SK-N-SH (cell line): ENCODE results near the gene KSR2. TPM values are rescaled to one million over a fixed set of nuclear protein-coding genes. Genes with fewer than 3 reads are reported as not detected.
"Not testable (repeated sequence)": the region's sequence is repeated elsewhere in the genome, so short reads cannot be mapped to it uniquely, and the experiment has no call there.

Experiments used
- CTCF ChIA-PET: fragments of 300-600, 350-600 bp; formaldehyde crosslinking; extraction: SDS; loops from one replicate; lab custom pipeline; 2021; lab: Yijun Ruan, JAX
- POLR2A ChIA-PET: fragments of 350-600 bp; sonication (Branson Sonifier 250); formaldehyde crosslinking; extraction: SDS; loops from one replicate; lab custom pipeline; 2020; ENCODE audit warnings: antibody characterized with exemption, inconsistent platforms; lab: Yijun Ruan, JAX
- DNase-seq: peaks from one replicate; pipeline ENCODE4 v3.0.0; 2012
- H2AFZ ChIP-seq: fragments of 200-600 bp; sonication (generic); 2 replicates; pipeline ENCODE4 v1.8.1; 2016; ENCODE audit warnings: antibody characterized with exemption, mild to moderate bottlenecking, low read depth
- H3F3A ChIP-seq: fragments of 200-600 bp; sonication (generic); replicated peaks from 2 replicates; pipeline ENCODE3; 2016; ENCODE audit warnings: antibody characterized with exemption, mild to moderate bottlenecking; ENCODE audit not compliant: insufficient read depth
- H3K27ac ChIP-seq, 2 experiments: fragments of 200-500 bp in 1 of 2; fragments of 200-600 bp in 1 of 2; sonication (Bioruptor generic) in 1 of 2; sonication (generic), shearing (Covaris generic) in 1 of 2; 2 replicates each; pipeline versions ENCODE4 v1.5.1 to v1.6.1; 2014 to 2016; ENCODE audit warnings: low read depth in 2 of 2, inconsistent platforms in 1 of 2, low read length in 1 of 2, mild to moderate bottlenecking in 1 of 2, mixed read lengths in 1 of 2
- H3K27me3 ChIP-seq: fragments of 200-600 bp; sonication (generic), shearing (Covaris generic); 2 replicates; pipeline ENCODE4 v1.6.1; 2016; ENCODE audit warnings: mixed run types; ENCODE audit not compliant: insufficient read depth
- H3K36me3 ChIP-seq, 2 experiments: fragments of 200-500 bp in 1 of 2; fragments of 200-600 bp in 1 of 2; sonication (Bioruptor generic) in 1 of 2; sonication (generic) in 1 of 2; replicated peaks in 1 of 2; 2 replicates each; pipeline versions ENCODE3 to v1.5.1; 2014 to 2016; ENCODE audit warnings: low read length in 1 of 2, mild to moderate bottlenecking in 1 of 2; ENCODE audit not compliant: insufficient read depth in 2 of 2, control insufficient read depth in 1 of 2
- H3K4me1 ChIP-seq, 2 experiments: fragments of 200-500 bp in 1 of 2; fragments of 200-600 bp in 1 of 2; sonication (Bioruptor generic) in 1 of 2; sonication (generic), shearing (Covaris generic) in 1 of 2; 2 replicates each; pipeline versions ENCODE4 v1.5.1 to v1.6.1; 2014 to 2016; ENCODE audit warnings: low read depth in 1 of 2, low read length in 1 of 2, mixed run types in 1 of 2; ENCODE audit not compliant: insufficient read depth in 2 of 2, control insufficient read depth in 1 of 2
- H3K4me2 ChIP-seq: fragments of 200-600 bp; sonication (generic), shearing (Covaris generic); 2 replicates; pipeline ENCODE4 v1.6.1; 2017; ENCODE audit warnings: mixed run types
- H3K4me3 ChIP-seq, 2 experiments: fragments of 200-500 bp in 1 of 2; fragments of 200-600 bp in 1 of 2; sonication (Bioruptor generic) in 1 of 2; sonication (generic), shearing (Covaris generic) in 1 of 2; 2 replicates each; pipeline versions ENCODE4 v1.5.1 to v1.8.1; 2014 to 2016; ENCODE audit warnings: low read depth in 2 of 2, inconsistent platforms in 1 of 2, low read length in 1 of 2, mild to moderate bottlenecking in 1 of 2, mixed read lengths in 1 of 2, moderate library complexity in 1 of 2
- H3K79me2 ChIP-seq: fragments of 200-600 bp; sonication (generic); 2 replicates; pipeline ENCODE4 v1.8.1; 2017; ENCODE audit warnings: mild to moderate bottlenecking; ENCODE audit not compliant: insufficient read depth
- H3K9ac ChIP-seq: fragments of 200-600 bp; sonication (generic); 2 replicates; pipeline ENCODE4 v1.6.1; 2017; ENCODE audit warnings: mixed run types
- H3K9me2 ChIP-seq: fragments of 200-600 bp; sonication (generic); 2 replicates; pipeline ENCODE4 v1.6.1; 2017; ENCODE audit warnings: mixed run types
- H3K9me3 ChIP-seq: fragments of 200-600 bp; sonication (generic); 2 replicates; pipeline ENCODE4 v1.6.1; 2017; ENCODE audit warnings: mixed run types, mild to moderate bottlenecking, moderate library complexity
- H4K20me1 ChIP-seq: fragments of 200-600 bp; sonication (generic); 2 replicates; pipeline ENCODE4 v1.6.1; 2017; ENCODE audit warnings: mild to moderate bottlenecking, mixed run types; ENCODE audit not compliant: insufficient read depth
- CTCF ChIP-seq: fragments of 200-600 bp; sonication (generic); IDR thresholded peaks from 2 replicates; pipeline ENCODE4 v1.6.1; 2017; ENCODE audit warnings: antibody characterized with exemption, mild to moderate bottlenecking, moderate library complexity
- EP300 ChIP-seq, 2 experiments: IDR thresholded peaks; 2 replicates each; pipeline versions ENCODE4 v1.4.0 to v1.6.1; 2012; ENCODE audit warnings: borderline replicate concordance in 1 of 2, low read depth in 1 of 2, low read length in 1 of 2
- FOXJ3 ChIP-seq: sonication (generic); formaldehyde crosslinking; IDR thresholded peaks from 2 replicates; pipeline ENCODE4 v1.5.1; 2020; ENCODE audit warnings: mild to moderate bottlenecking, missing genetic modification reagents
- GABPA ChIP-seq: IDR thresholded peaks from 2 replicates; pipeline ENCODE4 v1.4.0; 2012; ENCODE audit warnings: low read depth, mild to moderate bottlenecking
- IRF3 ChIP-seq: fragments of 150-350 bp; IDR thresholded peaks from 2 replicates; pipeline ENCODE4 v1.6.1; 2016; ENCODE audit warnings: mild to moderate bottlenecking, low read depth, low read length
- JUND ChIP-seq: IDR thresholded peaks from 2 replicates; pipeline ENCODE4 v1.4.0; 2012
- MAX ChIP-seq: IDR thresholded peaks from 2 replicates; pipeline ENCODE4 v1.4.0; 2012; ENCODE audit warnings: low read depth
- MEF2A ChIP-seq: IDR thresholded peaks from 2 replicates; pipeline ENCODE4 v1.4.0; 2012; ENCODE audit warnings: low read depth, borderline replicate concordance
- MXI1 ChIP-seq: IDR thresholded peaks from 2 replicates; pipeline ENCODE4 v1.6.1; 2012; ENCODE audit warnings: mild to moderate bottlenecking, low read depth, low read length, improper control_type of control experiment
- NFIC ChIP-seq: IDR thresholded peaks from 2 replicates; pipeline ENCODE4 v1.4.0; 2012; ENCODE audit warnings: borderline replicate concordance
- PBX3 ChIP-seq: IDR thresholded peaks from 2 replicates; pipeline ENCODE4; 2012
- RAD21 ChIP-seq: IDR thresholded peaks from 2 replicates; pipeline ENCODE4 v1.6.1; 2012; ENCODE audit warnings: mild to moderate bottlenecking, low read length
- RCOR1 ChIP-seq: fragments of 150-350 bp; IDR thresholded peaks from 2 replicates; pipeline ENCODE4 v1.6.1; 2017; ENCODE audit warnings: antibody characterized with exemption, low read length
- RXRA ChIP-seq: IDR thresholded peaks from 2 replicates; pipeline ENCODE4 v1.4.0; 2012; ENCODE audit warnings: low read depth, mild to moderate bottlenecking, borderline replicate concordance
- SMC3 ChIP-seq: IDR thresholded peaks from 2 replicates; pipeline ENCODE4 v1.6.1; 2012; ENCODE audit warnings: low read depth, low read length, improper control_type of control experiment
- TAF1 ChIP-seq: IDR thresholded peaks from 2 replicates; pipeline ENCODE4 v1.6.1; 2012; ENCODE audit warnings: low read depth, mild to moderate bottlenecking, low read length, moderate library complexity, borderline replicate concordance
- TCF12 ChIP-seq: IDR thresholded peaks from 2 replicates; pipeline ENCODE4 v1.4.0; 2012
- TEAD4 ChIP-seq: IDR thresholded peaks from 2 replicates; pipeline ENCODE4 v1.4.0; 2012; ENCODE audit warnings: mild to moderate bottlenecking, borderline replicate concordance; ENCODE audit not compliant: insufficient read depth
- YY1 ChIP-seq: IDR thresholded peaks from 2 replicates; pipeline ENCODE4 v1.4.0; 2012; ENCODE audit warnings: low read depth, mild to moderate bottlenecking
- WGBS: methylation state at CpG from one replicate; pipeline ENCODE4 v1.1.6; 2017; ENCODE audit warnings: low lambda C conversion rate; 5-methylcytosine and 5-hydroxymethylcytosine counted together
- polyA plus RNA-seq, 3 experiments: library from polyadenylated mRNA; depleted of rRNA; stranded (reverse); fragments of >200 nt; gene quantifications; 2 replicates each; pipeline ENCODE4 v1.2.3, GENCODE V29; 2012

KSR2 gene
- polyA plus RNA-seq, 1 of the 3 experiments (the other 2 are of a cell fraction), result 0.12 TPM

GRCh38 chr12:117749431-117749830, 219.4 kb downstream of the KSR2 start:
- H3K9me3 ChIP-seq, result no peaks in the 10 kb centered on the region
- ChIA-PET POLR2A (no interaction called here), CTCF (interaction anchor here (1.3 to 1.7 kb wide), 2 partner anchors 88 to 513 kb away, joined by 3 read pairs; no protein-coding TSS in a partner anchor)
- H3K4me3 ChIP-seq, result no peak overlapping the region
- no peak overlapping the region for H3K4me2 ChIP-seq
- no peaks in the 10 kb centered on the region for H4K20me1 ChIP-seq
- H3F3A ChIP-seq, result no peaks in the 10 kb centered on the region
- no peaks in the 10 kb centered on the region for H3K9me2 ChIP-seq
- no peaks in the 10 kb centered on the region for H3K27me3 ChIP-seq
- no peaks in the 10 kb centered on the region for H3K79me2 ChIP-seq
- H3K4me1 ChIP-seq, result no peaks in the 10 kb centered on the region
- no peaks in the 10 kb centered on the region for H3K36me3 ChIP-seq
- H2AFZ ChIP-seq, result no peak overlapping the region
- no peak overlapping the region for H3K27ac ChIP-seq
- DNase-seq, result no peak
- TF ChIP-seq JUND (no peak), PBX3 (no peak), TEAD4 (no peak), SMC3 (no peak), MXI1 (no peak)
- 62% methylated on average over 3 of the region's 3 CpGs for WGBS
- H3K9ac ChIP-seq, result no peak overlapping the region

GRCh38 chr12:117746358-117746757, 222.4 kb downstream of the KSR2 start:
- H2AFZ ChIP-seq, POLR2A ChIA-PET, H4K20me1 ChIP-seq, H3K4me1 ChIP-seq, DNase-seq, CTCF ChIA-PET, H3F3A ChIP-seq, H3K36me3 ChIP-seq, H3K4me2 ChIP-seq, H3K27me3 ChIP-seq, H3K9me3 ChIP-seq, H3K9me2 ChIP-seq, H3K9ac ChIP-seq, H3K4me3 ChIP-seq, H3K27ac ChIP-seq, H3K79me2 ChIP-seq: not testable (repeated sequence)

GRCh38 chr12:117744418-117744817, 224.4 kb downstream of the KSR2 start:
- TF ChIP-seq MEF2A, result no peak
- TF ChIP-seq PBX3, result no peak
- TF ChIP-seq CTCF, result no peak
- TF ChIP-seq EP300 (IDR thresholded peaks at IDR 0.05; ENCODE audit: borderline replicate concordance in 1 of 2, low read depth in 1 of 2, low read length in 1 of 2), result no peak
- TF ChIP-seq IRF3, result no peak
- TF ChIP-seq MXI1, result no peak
- TF ChIP-seq TCF12, result no peak
- no peak for TF ChIP-seq RCOR1
- TF ChIP-seq RXRA, result no peak
- TF ChIP-seq TAF1, result no peak
- no peak for TF ChIP-seq FOXJ3 (CRISPR knock-in tag)
- no peak for TF ChIP-seq GABPA
- no peak for TF ChIP-seq MAX
- TF ChIP-seq RAD21, result no peak
- no peak for TF ChIP-seq YY1
- no peak for TF ChIP-seq NFIC
- Histone ChIP-seq H3K9me3 (no peaks in the 10 kb centered on the region), H3K9me2 (no peaks in the 10 kb centered on the region), H3K79me2 (no peaks in the 10 kb centered on the region), H4K20me1 (no peaks in the 10 kb centered on the region), H3K4me2 (no peak overlapping the region), H3K27ac (no peak overlapping the region), H2AFZ (no peak overlapping the region), H3K36me3 (no peaks in the 10 kb centered on the region), H3K27me3 (no peaks in the 10 kb centered on the region), H3F3A (no peaks in the 10 kb centered on the region), H3K4me1 (no peaks in the 10 kb centered on the region), H3K9ac (no peak overlapping the region), H3K4me3 (no peak overlapping the region)
- ChIA-PET POLR2A (no interaction called here), CTCF (no interaction called here)
- WGBS, result 0% methylated on average over 1 of the region's 1 CpG
- no peak for DNase-seq
